HFF-Myc (cell line): ENCODE results near the gene SLC44A3.

Experiments
- DNase-seq: peaks from one replicate; pipeline ENCODE4 v3.0.0-alpha.2; 2011; ENCODE audit warnings: low read depth; ENCODE audit errors: extremely low read depth
- H3K4me3 ChIP-seq: replicated peaks from 2 replicates; pipeline ENCODE4 v1.5.1; 2011; ENCODE audit warnings: low read depth, mild to moderate bottlenecking, control low read depth, low read length
- CTCF ChIP-seq: IDR thresholded peaks from 2 replicates; pipeline ENCODE4 v1.5.1; 2012; ENCODE audit warnings: mild to moderate bottlenecking, low read depth, low read length, control low read depth; ENCODE audit errors: missing control alignments

Gene SLC44A3

GRCh38 chr1:94903280-94904009, 83.3 kb downstream of the SLC44A3 start:
- no peak for TF ChIP-seq CTCF
- H3K4me3 ChIP-seq: no peak overlapping the region
- DNase-seq: no peak

GRCh38 chr1:94905207-94905606, 85.0 kb downstream of the SLC44A3 start:
- no peak for TF ChIP-seq CTCF
- no peak for DNase-seq
- no peak overlapping the region for H3K4me3 ChIP-seq

GRCh38 chr1:94906382-94906781, 86.2 kb downstream of the SLC44A3 start:
- H3K4me3 ChIP-seq: no peak overlapping the region
- TF ChIP-seq CTCF: no peak
- DNase-seq: no peak

GRCh38 chr1:94907136-94907535, 87.0 kb downstream of the SLC44A3 start:
- TF ChIP-seq CTCF: no peak
- no peak for DNase-seq
- no peak overlapping the region for H3K4me3 ChIP-seq

- no peak for DNase-seq
- H3K4me3 ChIP-seq: no peak overlapping the region
- TF ChIP-seq CTCF: no peak
Observed at GRCh38 chr1:94908190-94908589, 88.0 kb downstream of the SLC44A3 start.

- DNase-seq: no peak
- no peak for TF ChIP-seq CTCF
- no peak overlapping the region for H3K4me3 ChIP-seq
Observed at GRCh38 chr1:94908965-94909364, 88.8 kb downstream of the SLC44A3 start.

- no peak for DNase-seq
- TF ChIP-seq CTCF: no peak
- H3K4me3 ChIP-seq: no peak overlapping the region
Observed at GRCh38 chr1:94909486-94909885, 89.3 kb downstream of the SLC44A3 start.
